ENCODE results near the gene BAIAP2.

The BAIAP2 gene

GRCh38 chr17:81090361-81091136 lies 55.6 kb downstream of the BAIAP2 start:
- DNase-seq (ENCODE audit: low spot score), result peak; percentile 87

- DNase-seq (ENCODE audit: low spot score), result no peak
These were observed 56.2 kb downstream of the BAIAP2 start for GRCh38 chr17:81091154-81091553.

- no peak for DNase-seq (ENCODE audit: low spot score)
These were observed 57.0 kb downstream of the BAIAP2 start for GRCh38 chr17:81091774-81092517.

- DNase-seq (ENCODE audit: low spot score), result no peak
These were observed 57.7 kb downstream of the BAIAP2 start for GRCh38 chr17:81092518-81093095.

- no peak for DNase-seq (ENCODE audit: low spot score)
These were observed 58.9 kb downstream of the BAIAP2 start for GRCh38 chr17:81093619-81094508.

GRCh38 chr17:81094509-81095382 lies 59.8 kb downstream of the BAIAP2 start:
- peak; percentile 99 for DNase-seq (ENCODE audit: low spot score)

GRCh38 chr17:81095383-81095762 lies 60.4 kb downstream of the BAIAP2 start:
- peak; percentile 57 for DNase-seq (ENCODE audit: low spot score)

- DNase-seq (ENCODE audit: low spot score), result no peak
These were observed 61.8 kb downstream of the BAIAP2 start for GRCh38 chr17:81096741-81097133.

- peak; percentile 69 for DNase-seq (ENCODE audit: low spot score)
These were observed 62.4 kb downstream of the BAIAP2 start for GRCh38 chr17:81097134-81097942.

GRCh38 chr17:81097943-81098308 lies 63.0 kb downstream of the BAIAP2 start:
- DNase-seq (ENCODE audit: low spot score), result peak; percentile 88

- no peak for DNase-seq (ENCODE audit: low spot score)
These were observed 64.9 kb downstream of the BAIAP2 start for GRCh38 chr17:81099888-81100287.

- DNase-seq (ENCODE audit: low spot score), result no peak
These were observed 65.7 kb downstream of the BAIAP2 start for GRCh38 chr17:81100668-81101067.

- peak; percentile 70 for DNase-seq (ENCODE audit: low spot score)
These were observed 66.8 kb downstream of the BAIAP2 start for GRCh38 chr17:81101614-81102306.

GRCh38 chr17:81102352-81102751 lies 67.4 kb downstream of the BAIAP2 start:
- no peak for DNase-seq (ENCODE audit: low spot score)

GRCh38 chr17:81102869-81103268 lies 67.9 kb downstream of the BAIAP2 start:
- DNase-seq (ENCODE audit: low spot score), result no peak

GRCh38 chr17:81103379-81103778 lies 68.4 kb downstream of the BAIAP2 start:
- DNase-seq (ENCODE audit: low spot score), result no peak

GRCh38 chr17:81106716-81107115 lies 71.8 kb downstream of the BAIAP2 start:
- no peak for DNase-seq (ENCODE audit: low spot score)

GRCh38 chr17:81108220-81108619 lies 73.3 kb downstream of the BAIAP2 start:
- no peak for DNase-seq (ENCODE audit: low spot score)

GRCh38 chr17:81109957-81110356 lies 75.0 kb downstream of the BAIAP2 start:
- DNase-seq (ENCODE audit: low spot score), result peak; percentile 30
